Measurements from ENCODE around the gene ZNF488.
A peak's percentile ranks its signal among the peaks of the same experiment; 100 is the strongest.

Gene ZNF488

DNA sequence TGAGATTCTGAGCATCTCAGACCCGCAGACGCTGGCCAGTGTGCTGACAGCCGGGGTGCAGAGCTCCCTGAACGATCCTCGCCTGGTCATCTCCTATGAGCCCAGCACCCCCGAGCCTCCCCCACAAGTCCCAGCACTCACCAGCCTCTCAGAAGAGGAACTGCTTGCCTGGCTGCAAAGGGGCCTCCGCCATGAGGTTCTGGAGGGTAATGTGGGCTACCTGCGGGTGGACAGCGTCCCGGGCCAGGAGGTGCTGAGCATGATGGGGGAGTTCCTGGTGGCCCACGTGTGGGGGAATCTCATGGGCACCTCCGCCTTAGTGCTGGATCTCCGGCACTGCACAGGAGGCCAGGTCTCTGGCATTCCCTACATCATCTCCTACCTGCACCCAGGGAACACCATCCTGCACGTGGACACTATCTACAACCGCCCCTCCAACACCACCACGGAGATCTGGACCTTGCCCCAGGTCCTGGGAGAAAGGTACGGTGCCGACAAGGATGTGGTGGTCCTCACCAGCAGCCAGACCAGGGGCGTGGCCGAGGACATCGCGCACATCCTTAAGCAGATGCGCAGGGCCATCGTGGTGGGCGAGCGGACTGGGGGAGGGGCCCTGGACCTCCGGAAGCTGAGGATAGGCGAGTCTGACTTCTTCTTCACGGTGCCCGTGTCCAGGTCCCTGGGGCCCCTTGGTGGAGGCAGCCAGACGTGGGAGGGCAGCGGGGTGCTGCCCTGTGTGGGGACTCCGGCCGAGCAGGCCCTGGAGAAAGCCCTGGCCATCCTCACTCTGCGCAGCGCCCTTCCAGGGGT lies 35.2 kb downstream of the ZNF488 start:
- DNase-seq, result no peak

DNA sequence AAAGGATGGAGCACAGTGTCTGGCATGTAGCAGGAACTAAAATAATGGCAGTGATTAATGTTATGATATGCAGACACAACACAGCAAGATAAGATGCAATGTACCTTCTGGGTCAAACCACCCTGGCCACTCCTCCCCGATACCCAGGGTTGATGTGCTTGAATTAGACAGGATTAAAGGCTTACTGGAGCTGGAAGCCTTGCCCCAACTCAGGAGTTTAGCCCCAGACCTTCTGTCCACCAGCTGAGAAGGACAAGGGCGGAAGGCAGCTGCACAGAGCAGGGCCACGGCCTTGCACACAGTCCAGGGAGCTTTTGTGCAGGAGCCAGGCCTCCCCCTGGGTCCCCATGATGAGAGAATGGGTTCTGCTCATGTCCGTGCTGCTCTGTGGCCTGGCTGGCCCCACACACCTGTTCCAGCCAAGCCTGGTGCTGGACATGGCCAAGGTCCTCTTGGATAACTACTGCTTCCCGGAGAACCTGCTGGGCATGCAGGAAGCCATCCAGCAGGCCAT lies 35.9 kb downstream of the ZNF488 start, which contains the start of gene RBP3:
RBP3 (plus strand) TSS at position 226 of the 514 bp plus-strand sequence; CDS start at position 348, 122 bp downstream.
- no peak for DNase-seq

DNA sequence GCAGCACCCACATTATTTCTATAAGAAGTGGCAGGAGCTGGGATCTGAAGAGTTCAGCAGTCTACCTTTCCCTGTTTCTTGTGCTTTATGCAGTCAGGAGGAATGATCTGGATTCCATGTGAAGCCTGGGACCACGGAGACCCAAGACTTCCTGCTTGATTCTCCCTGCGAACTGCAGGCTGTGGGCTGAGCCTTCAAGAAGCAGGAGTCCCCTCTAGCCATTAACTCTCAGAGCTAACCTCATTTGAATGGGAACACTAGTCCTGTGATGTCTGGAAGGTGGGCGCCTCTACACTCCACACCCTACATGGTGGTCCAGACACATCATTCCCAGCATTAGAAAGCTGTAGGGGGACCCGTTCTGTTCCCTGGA lies 36.8 kb downstream of the ZNF488 start:
- DNase-seq, result no peak

DNA sequence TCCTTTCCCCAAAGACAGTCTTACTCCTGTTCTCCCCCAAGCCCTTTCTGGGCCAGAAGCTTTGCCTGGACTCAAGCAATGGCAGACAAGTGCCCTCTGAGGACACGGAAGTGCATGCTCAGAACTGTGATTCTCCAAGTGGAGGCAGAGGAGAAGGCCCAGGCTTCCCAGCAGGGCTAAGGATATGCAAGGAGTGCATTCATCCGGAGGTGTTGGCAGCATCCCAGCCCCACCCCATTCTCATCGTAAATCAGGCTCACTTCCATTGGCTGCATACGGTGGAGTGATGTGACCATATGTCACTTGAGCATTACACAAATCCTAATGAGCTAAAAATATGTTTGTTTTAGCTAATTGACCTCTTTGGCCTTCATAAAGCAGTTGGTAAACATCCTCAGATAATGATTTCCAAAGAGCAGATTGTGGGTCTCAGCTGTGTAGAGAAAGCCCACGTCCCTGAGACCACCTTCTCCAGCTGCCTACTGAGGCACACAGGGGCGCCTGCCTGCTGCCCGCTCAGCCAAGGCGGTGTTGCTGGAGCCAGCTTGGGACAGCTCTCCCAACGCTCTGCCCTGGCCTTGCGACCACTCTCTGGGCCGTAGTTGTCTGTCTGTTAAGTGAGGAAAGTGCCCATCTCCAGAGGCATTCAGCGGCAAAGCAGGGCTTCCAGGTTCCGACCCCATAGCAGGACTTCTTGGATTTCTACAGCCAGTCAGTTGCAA lies 37.4 kb downstream of the ZNF488 start:
- no peak for DNase-seq

DNA sequence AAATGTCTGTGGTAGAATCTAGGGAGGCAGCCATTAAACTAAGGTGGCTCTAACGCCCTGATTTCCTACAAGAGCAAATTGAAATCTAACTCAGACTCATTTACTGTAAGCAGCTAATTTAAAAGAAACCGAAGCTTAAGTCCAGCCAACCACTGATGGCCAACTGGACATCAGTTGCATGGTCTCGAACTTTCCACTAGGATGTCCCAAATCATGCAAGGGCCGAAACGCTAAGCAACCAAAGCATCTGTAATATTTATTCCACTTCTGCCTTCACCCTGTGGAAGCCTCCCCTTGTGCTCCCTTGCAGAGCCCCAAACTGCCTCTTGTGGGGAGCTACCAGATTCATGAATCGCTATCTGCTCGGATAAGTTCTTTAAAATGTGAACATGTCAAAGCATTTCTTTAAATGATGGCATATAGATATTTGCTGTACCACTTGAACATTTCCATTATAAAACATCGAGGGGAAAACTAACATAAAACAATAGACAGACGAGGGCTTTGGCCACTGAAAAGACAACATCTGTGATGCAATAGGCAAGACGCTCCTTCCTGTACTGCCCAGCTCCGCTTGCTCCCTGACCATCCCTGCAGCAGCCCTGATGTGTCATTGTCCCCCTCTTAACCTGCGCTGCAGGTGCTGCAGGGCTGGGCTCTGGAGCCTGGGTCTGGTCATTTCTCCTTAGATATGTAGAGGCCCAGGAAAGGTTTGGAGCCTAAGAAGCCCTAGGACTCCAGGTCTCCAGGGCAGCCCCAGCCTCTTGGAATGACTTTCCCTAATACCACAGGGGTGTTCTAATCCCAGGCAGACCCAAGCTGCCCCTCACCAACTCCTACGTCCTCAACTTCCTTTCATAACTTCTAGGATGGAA lies 38.9 kb downstream of the ZNF488 start:
- no peak for DNase-seq

DNA sequence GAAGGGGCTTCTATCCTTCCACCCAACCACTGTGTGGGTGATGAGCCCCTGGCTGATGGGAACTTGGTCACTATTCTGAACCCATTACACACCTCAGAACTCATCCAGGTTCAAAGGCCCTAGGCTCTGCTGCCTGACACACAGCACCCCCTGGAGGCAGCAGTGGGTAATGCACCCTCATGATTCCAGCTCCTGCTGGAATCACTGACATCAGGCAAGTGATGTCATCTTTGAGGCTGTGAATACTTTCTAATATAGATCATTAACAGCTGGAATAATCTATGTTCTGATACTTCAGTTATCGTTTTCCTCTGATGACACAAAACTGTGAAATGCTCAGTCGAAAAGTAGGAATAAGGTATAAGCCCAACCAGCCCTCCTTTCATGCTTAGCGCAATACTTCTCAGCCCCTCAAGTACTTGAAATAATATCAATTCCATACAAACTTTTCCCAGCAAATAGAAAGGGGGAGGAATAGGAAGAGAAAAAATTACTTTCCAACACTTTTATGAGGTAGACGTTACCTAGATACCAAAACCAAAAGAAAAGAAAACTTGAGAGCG lies 43.4 kb downstream of the ZNF488 start:
- DNase-seq, result peak in 1 of 2 donors; percentile 29

DNA sequence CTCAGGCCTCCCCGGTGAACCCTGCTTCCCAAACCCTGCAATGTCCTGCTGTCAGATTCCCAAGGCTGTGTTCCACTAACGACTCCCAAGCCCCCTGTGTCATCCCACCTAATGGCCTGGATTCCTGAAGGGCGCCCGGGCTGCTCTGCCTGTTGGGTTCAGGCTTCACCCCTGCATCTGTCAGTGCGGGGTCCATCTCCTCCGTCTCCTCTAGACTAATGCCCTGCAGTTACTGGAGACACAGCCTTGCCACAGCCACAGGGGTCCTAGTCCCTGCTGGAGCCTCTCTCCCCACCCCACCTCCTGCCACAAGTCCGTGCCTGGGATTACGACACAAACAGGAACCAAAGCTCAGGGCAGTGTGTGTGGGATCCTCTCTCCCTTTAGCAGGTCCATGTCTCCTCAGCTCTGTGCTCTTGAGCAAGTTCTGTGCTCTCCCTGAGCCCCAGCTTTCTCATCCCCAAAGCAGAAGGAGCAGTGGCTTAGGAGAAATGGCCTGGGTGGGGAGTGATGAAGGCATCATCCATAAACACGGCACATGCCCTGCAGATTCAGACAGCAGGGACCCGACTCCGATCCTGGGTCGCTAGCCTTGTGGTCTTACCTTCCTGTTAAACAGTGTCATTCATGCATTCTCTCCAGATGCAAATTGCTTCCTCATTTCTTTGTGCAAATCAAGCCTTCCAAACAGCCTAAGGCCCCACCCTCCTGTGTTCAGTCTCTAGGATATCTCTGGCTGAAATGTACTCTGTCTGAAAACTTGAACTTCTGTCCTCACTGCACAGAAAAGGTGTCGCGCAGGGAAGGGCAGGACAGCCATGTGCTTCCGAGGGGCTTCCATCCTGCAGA lies 44.1 kb downstream of the ZNF488 start:
- DNase-seq, result no peak

DNA sequence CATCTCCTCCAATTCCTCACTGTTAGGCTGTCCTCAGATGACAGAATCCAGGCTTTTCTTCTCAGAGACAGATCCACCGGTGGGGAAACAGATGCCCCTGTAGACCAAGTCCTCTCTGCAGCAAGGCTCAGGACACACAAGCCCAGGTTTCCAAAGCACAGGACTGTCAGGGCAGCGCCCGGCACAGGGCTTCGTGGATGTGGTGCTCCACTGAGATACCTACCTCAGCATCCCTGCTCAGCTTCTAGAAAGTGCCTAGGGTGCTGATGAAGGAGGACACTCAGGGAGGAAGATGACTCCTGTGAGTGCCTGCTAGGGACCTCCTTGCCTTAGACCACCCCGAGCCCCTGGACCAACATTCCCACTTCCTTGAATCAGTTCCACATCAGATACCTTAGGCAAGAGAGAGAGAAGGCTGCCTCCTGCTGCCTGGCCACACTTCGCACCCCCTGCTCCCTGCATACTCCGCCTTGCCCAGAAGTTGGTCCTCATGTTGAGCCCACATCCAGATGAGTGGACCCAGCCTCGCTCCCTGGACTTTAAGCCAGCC lies 44.8 kb downstream of the ZNF488 start:
- DNase-seq, result no peak

DNA sequence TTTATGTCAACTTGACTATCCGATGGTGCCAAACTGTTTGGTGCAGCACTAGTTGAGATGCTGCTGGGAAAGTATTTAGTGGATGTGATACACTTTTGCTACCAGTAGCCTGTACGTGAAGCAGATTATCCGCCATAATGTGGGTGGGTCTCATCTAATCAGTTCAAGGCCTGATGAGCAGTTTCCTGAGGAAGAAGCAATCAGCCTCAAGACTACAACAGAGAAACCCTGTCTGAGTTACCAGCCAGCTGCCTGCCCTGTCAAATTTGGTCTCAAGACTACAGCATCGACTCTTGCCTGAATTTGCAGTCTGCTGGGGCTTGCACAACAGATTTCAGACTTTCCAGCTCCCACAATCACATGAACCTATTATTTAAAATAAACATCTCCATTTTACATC lies 46.8 kb downstream of the ZNF488 start:
- no peak for DNase-seq

DNA sequence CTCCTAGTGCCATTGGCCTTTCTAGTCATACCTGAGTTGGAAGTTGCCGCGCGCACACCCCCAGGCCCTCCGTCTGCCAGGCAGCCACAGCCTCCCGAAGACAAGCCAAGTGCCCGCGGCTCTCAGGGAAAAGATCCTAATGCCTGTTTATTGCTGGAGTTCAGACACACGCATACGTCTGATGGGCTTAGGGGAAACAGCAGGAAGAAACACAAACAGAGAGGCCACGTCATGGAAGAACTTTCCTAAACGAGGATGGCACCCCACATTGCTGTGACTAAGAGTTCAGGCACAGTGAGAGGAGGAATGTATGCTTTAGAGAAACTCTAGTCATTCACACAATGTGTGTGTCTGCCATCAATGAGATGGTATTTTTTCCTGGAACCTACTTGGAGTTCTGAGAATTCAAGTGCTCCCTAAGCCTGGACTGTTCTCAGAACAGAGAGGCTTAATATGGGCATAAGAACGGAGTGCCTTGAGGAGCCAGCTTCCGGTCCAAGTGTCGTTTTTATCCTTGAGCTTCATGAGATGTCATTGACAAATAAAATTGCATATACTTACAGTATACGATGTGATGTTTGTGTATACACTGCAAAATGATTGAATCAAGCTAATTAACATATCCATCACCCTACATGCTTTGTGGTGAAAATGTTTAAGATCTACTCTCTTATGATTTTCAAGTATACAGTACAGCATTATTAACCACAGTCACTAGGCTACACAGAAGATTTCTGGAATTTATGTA lies 47.5 kb downstream of the ZNF488 start:
- DNase-seq, result no peak

DNA sequence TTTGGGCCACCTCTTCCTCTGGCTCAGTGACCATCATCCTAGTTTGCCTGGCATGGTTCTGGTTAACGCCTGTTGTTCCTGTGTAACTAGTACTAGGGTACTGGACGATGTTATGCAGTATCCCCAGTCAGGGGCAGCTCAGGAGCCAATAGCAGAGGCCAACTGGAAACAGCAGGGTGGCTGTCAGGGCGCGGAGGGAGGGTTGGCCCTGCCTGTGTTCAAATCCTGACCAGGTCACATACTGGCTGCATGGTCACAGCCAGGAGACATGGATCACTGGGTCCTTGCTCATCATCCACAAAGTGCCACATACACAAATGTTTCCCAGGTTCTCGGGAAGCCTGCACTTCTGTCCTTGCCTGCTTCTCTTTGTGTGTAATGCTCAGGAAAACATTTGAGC lies 48.2 kb downstream of the ZNF488 start:
- no peak for DNase-seq

DNA sequence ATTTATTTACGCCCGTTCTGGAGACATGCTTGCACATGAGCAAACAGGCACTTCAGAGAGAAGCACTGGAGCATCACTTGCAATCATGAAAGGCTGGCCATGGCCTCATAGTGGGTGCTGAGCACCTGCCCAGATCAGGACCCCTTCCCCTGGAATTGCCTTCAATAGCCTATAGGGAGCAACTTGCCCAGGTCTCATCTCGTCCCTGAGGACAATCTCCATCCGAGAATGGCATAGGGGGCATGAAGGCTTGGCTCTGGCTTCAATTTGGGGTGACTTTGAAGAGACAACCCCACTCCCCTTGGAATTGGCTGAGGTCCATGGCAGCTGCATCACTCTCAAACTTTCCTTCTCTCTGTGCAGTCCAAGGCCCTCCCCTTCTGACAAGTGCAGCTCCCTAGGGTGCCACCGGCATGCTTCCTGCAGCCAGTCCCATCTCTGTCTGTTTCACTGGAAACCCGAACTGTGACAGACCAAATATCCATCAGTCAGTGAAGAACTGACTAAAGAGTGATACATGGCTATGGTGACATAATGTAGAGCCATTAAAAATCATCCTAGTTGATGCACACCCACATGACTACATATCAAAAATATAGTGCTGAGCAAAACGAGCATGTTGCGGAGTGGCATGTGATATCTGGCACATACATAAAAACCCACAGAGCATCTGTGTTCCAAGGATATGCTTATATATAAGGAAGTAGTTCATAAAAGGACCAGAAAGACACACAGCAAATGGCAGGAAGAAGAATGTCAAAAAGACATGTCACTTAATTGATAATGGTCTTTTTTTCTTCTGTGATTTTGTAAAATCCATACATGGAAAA lies 49.4 kb downstream of the ZNF488 start:
- DNase-seq, result no peak

DNA sequence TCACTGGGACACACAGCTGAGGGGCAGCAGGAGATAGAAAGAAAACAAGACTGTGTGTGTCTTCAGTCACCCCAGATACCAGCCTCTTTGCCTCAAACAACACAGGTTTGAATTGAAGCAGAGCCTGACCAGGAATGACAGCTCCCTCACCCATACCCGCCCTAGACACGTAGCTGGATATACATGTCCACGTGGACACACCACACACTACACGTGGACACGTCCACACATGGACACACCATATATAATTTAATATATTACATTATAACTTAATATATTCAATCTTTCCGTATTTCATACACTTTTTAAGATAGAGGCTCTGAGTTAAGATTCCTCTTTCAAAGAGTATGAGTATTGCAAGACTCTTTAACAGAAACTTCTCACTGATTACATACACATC lies 50.6 kb downstream of the ZNF488 start:
- DNase-seq, result no peak

DNA sequence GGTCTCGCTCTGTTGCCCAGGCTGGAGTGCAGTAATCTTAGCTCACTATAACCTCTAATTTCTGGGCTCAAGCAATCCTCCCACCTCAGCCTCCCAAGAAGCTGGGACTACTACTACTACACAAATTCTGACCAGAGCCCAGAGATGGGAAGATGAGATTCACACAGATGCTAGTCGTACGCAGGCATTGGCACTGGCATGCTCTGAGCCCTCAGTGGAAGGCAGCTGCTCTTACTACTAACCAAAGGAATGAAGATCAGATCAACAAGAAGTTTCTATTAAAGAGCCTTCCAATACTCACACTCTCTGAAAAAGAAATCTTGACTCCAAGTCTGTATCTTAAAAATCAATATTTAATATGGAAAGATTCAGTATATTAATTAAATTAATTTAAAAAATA lies 51.1 kb downstream of the ZNF488 start:
- no peak for DNase-seq

DNA sequence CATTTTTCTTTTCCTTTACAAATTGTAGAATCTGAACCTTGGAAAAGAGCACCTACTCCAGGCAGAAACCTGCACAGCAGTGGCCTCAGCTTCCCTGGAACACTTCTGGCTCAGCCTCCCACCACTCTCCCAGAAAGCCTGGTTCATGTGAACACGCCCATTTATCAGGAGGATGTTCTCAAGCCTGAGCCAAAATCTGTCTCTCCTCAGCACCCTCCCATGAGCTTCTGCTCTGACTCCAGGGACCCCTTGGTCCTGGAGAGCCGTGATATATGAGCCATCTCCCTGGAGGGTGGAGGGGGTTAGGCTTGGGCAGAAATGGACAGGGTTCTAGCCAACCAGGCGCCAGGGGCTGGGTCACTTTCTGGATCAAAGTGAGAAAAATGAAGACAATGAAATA lies 51.7 kb downstream of the ZNF488 start:
- DNase-seq, result no peak

DNA sequence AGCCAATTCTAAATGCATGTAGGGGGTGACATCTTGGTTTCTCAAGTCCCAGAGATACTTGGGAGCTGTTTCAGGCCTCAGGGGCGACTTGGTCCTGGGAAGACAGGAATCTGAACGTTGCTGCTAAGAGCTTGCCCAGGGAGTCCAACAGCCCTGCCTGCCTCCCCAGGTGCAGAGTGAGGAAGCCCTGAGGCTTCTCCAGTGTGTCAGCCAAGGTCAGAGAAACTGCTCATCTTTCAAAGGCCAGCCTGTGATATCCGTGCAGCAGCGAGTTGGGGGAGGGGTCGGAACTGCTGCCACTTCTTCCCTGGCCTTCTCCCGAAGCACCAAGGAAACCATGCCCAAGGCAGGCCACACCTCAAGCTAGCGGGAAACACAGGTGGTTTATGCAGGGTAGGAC lies 52.1 kb downstream of the ZNF488 start:
- no peak for DNase-seq

DNA sequence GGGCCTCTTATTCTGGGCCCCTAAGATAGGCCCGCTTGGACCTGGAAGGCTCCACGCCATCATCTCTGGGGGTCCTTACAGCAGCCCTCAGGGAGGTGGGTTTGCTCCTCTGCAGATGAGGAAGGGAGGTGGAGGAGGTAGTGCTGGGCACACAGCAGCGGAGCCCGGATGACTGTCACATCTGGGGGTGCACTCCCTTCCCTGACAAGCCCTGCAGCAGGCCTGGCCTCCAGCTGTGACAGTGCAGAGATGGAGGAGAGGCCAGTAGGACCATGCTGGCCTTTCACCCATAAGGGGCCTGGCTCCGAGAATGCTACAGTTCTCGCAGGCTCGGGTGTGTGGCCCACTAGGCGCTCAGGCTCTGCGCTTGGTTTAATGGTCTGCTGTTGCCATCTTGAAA lies 52.6 kb downstream of the ZNF488 start:
- no peak for DNase-seq

DNA sequence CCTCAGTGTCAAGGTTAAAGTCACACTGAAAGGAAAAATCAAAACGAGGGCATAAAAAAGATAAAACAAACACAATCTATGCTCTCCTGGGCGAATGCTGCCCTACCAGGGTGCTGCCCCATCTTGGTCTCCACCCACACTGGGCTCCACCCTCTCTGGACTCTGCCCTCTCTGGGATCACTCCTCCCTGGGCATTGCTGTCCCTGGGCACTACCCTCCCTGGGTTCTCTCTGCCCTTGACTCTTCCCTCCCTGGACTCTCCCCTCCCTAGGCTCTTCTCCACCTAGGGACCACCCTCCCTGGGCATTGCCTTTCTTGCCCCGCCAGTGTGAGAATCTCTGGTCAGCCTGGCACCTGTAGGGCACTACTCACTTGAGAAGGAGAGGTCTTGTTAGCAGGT lies 53.3 kb downstream of the ZNF488 start:
- no peak for DNase-seq

DNA sequence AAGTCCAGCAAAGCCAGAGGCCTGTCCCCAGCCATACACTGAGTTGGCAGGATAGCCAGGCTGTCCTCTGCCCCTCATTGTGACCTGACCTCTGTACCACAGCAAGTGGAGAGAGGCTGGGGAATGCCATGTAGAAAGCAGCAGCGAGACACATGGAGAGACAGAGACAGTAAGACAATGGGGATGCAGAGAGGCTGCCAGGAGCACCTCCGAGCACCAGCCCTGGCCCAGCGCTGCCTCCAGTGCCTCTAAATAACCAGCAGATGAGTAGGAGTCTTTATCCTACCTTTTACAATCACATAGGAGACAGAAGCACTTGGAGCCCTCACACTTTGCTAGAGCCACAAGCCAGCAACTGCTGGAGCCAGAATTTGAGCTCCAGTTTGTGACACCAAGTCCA lies 53.7 kb downstream of the ZNF488 start:
- DNase-seq, result no peak

DNA sequence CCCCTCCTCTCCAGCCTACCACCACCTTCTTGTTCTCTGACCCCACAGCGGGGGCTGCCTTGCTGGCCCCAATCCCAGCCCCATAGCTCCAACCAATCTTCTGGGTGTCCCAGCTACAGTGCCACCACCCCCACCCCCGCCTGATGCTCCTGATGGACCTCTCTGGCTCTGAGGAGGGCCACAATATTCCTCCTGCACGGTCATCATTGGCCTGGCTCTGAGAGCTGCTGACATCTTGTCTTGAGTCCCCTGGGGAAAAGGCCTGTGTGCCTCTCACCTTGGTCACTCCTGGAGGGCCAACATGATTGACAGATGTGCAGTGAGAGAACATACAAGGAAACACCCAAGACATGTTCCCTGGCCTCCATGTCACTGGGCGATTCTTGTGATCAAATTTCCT lies 54.2 kb downstream of the ZNF488 start:
- no peak for DNase-seq
